HG03565 (cell line): ENCODE measurements around the gene USP54.

Source experiments
- ATAC-seq: cut with Tn5 transposase; IDR thresholded peaks from one replicate; pipeline ENCODE4 v1.9.1; 2021; ENCODE audit warnings: mild to moderate bottlenecking, moderate library complexity; ENCODE audit not compliant: unreplicated experiment

Gene USP54

DNA sequence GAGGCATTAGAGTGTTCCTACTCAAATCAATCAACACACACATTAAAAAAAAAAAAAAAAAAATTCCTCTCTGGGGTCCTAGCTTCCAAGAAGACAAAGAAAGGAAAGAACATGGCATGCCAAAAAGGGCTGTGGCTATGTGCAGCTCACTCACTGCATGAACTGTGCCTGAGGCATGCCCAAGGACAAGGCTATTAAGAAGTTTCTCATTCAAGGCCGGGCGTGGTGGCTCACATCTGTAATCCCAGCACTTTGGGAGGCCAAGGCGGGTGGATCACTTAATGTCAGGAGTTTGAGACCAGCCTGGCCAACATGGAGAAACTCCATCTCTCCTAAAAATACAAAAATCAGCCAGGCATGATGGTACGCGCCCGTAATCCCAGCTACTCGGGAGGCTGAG is 53.4 kb downstream of the USP54 start:
- ATAC-seq, result no peak

DNA sequence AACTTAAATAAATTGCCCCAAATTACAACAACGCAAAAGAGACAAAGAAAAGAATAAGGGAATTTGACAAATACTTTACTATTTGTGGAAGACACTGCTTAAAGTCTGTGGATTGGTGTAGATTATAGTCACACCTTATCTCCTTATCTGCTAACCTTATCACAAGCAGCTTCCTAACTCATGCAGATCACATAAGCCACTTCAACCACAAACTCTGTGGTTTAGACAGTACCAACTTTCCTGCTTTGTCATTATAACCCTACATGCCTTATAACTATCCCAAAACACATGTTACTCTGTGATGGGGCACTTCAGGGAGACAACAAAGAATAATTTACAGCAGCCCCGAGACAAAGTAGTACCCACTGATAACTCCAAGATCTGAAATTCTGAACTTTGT is 53.9 kb downstream of the USP54 start:
- no peak for ATAC-seq

DNA sequence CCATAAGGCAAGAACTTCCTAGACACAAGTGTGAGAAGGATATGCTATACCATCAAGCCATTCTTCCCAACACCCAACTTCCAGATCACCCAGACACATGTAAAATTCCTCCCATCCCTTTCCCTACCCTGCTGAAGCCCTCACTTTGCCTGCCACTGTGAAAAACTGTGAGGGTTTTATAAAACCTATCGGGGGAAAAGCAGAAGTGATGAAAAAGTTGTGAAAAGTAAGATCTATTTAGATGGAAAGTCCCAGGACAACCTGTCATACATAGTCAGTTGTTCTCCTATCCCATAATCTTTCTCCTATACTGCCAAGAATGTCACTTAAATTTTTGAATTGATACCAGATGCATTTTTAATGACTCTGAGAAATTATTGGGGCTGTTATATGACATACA is 56.3 kb downstream of the USP54 start:
- no peak for ATAC-seq

DNA sequence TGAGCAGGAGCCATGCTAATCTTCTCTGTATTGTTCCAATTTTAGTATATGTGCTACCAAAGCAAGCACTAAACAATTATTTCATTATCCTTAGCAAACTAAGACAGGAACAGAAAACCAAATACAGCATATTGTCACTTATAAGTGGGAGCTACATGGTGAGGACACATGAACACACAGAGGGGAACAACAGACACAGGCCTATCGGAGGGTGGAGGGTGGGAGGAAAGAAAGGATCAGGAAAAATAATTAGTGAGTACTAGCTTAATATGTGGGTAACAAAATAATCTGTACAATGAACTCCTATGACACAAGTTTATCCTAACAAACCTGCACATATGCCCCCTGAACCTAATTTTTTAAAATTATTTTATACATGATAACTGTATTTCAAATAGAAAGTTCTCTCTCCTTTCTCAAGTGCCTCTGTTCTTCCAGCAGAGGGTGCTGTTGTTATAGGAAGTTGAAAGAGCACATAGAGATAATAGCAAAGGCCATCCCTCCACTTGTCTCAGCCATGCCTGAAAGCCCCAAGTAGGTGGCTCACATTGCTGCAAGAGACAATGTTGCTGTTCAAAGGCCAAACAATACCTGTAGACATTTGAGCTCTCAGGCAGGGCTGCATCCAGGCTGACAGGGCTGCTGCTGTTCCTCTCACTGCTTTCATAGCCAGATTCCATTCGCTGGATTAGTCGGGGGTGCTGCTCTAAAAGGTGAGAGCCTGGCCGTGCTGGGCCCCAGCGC is 61.9 kb downstream of the USP54 start:
- no peak for ATAC-seq

DNA sequence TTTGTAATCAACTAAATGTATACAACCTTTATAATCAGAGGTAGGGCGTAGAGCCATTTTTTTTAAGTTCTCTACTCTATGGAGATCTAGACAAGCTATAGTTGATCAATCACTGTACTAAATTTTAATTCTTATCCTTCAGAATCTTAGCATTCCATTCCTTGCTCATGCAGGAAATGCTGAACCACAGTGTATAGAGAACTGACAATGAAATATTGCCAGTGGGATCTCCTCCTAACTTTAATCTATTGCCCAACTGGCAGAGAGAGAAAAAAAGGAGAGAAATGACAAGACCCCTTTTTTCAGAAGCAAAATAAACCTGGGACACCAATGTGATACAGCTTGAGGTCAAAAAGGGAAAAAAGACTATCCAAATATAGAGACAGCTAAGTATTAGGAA is 68.9 kb downstream of the USP54 start:
- ATAC-seq, result no peak

DNA sequence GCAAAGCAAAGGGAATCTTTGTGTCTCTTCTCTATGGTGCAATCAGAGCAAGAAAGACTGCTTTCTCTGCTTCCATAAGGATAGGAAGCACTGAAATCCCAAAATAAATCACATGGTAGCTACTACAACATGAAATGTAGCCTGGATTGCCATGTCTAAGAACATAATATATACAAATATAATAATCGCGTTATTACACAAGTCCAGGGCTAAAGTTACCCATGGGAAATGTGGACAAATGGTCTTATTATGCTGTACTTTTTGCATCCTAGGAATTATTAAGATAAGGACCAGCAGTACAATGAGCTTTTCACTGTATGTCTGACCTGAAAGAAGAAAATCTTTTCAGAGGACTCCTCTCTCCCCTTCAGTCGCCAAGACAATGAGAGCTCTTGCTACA is 71.8 kb downstream of the USP54 start:
- no peak for ATAC-seq

DNA sequence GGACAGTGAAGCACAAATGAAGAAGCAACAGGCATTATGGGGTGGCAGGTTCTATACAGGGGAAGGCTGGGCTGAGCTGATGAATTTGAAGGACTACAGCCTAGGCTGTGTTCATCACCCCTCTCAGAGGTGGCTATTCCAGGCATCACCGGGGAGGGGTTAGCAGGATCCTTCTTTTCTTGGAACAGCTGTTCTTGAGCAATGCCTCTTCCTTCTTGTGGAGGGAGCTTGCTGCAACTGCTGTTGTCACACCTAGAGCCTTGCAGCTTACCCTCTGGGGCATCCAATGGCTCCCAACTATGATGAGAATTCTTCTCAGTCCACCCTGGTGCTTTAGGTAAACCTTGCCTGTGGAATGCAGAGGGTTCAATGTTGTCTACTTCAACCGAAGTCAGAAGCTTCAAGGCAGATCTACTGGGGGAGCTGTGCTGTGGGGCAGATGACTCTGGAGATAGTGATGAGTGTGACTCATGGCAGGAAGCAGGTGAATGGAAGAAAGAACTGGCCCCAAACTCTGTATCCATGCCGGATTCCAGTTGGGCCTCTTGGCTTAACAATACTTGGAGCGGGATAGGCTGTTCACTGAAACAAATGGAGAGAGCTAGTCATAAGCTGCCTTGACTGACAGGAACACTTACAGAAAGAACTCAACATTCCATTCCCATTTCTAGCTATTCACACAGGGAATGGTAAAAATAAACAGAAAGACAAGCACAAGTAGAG is 73.8 kb downstream of the USP54 start:
- ATAC-seq, result no peak

DNA sequence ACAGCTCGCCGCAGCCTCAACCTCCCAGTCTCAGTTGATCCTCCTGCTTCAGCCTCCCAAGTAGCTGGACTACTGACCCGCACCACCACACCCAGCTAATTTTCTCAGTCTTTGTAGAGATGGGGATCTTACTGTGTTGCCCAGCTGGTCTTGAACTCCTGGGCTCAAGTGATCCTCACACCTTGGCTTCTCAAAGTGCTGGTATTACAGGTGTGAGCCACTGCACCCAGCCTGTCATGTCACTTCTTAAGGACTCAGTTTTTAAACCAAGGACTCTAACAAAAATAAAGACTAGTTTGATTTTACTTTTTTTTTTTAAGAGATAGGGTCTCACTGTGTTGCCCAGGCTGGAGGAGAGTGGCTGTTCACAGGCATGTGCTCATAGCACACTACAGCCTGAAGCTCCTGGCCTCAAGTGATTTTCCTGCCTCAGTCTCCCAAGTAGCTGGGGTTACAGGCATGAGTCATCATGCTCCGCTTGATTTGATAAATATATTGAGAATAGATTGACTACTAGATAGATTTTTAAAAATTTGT is 78.9 kb downstream of the USP54 start:
- no peak for ATAC-seq

DNA sequence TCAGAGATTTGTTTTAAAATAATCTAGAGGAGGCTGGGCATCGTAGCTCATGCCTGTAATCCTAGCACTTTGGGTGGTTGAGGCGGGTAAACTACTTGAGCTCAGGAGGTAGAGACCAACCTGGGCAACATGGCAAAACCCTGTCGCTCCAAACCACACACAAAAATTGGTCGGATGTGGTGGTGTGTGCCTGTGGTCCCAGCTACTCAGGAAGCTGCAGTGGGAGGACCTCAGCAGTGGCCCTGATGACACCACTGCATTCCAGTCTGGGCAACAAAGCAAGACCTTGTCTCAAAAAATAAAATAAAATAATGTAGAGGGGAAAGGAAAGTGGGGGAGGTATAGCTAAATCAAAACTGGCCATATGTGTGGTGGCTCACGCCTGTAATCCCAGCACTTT is 81.4 kb downstream of the USP54 start:
- ATAC-seq, result no peak

DNA sequence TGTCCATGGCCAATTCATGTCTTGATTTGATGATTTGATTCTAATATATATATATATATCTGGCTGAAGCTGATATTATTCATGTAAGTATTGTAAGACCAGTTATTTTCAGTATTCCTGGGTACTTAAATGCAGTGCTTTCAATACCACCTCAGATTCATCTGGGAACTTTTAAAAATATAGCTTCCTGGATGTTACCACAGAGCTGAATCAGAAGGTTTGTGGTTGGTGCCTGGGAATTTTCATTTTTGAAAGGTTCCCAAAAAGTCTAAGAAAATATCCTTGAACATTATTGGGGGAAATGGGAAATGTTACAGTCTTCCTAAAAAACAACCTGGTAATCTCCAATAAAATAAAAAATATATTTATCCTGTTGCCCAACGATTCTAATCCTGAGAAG is 84.7 kb downstream of the USP54 start:
- ATAC-seq, result no peak

DNA sequence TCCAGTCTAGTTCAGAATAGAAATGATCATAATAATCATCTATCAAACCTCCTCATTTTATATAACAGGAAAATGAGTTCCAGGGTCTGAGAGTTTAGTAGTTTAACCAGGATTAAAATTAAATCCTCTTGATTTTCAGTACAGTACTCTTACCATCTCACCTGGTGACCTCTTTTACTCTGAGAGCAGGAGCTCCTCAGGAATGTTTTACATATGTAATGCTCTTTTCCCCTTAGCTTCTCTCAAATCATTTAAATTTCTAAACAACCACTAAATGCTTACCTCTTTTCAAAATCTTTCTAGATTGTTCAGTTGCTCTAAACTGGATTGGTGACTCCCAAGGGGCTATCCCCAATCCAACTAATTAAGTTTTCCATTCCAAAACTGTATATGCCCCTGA is 85.1 kb downstream of the USP54 start:
- ATAC-seq, result no peak

DNA sequence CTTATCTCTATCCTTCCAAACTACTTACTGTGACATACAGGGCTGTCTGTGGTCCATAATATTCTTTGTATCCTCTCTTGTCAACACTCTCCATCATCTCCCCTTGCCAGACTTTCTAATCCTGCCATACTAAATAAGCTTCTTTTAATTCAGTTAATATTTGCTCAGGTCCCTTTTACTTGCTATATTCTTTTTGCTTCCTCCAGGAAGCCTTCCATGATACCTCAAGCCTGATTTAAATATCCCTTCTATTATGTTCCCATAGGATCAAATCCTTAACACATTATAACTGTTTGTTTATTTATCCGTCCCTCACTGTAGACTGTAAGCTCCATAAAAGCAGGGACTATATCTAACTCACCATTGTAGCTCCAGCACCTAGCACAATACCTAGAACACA is 88.1 kb downstream of the USP54 start:
- no peak for ATAC-seq

DNA sequence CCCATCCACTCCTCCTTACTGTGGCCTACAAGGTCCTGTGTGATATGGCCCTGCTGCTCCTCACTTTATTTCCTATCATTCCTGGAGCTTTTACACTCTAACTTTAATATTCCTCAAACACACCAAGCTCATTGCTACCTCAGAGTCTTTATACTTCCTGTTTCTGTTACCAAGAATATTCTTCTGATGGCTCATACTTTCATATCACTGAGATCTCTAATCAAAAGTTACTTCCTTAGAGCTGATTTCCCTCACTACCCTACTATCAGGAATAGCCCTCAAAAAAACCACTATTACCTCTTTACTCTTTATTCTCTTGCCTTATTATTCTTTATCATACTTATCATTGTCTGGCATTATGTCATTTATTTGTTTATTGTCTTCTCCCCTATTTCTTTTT is 89.5 kb downstream of the USP54 start:
- ATAC-seq, result no peak

DNA sequence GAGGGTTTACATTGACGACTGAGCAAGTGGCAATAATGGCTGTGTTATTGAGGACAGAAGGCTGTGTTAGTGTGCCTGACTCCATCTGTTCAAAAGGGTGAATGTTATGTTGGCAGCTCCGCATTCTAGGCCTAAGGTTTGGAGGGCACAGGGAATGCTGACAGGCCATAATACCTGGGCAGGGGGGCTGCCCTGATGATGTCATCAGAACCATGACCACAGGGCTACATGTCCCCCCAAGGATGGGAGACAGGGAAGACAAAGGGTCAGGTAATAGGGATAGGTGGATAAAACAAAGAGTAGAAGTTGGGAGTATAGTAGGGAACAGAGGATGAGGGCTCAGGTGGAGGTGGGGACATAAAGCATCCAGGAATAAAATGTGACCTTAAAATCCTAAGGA is 93.5 kb downstream of the USP54 start:
- no peak for ATAC-seq

DNA sequence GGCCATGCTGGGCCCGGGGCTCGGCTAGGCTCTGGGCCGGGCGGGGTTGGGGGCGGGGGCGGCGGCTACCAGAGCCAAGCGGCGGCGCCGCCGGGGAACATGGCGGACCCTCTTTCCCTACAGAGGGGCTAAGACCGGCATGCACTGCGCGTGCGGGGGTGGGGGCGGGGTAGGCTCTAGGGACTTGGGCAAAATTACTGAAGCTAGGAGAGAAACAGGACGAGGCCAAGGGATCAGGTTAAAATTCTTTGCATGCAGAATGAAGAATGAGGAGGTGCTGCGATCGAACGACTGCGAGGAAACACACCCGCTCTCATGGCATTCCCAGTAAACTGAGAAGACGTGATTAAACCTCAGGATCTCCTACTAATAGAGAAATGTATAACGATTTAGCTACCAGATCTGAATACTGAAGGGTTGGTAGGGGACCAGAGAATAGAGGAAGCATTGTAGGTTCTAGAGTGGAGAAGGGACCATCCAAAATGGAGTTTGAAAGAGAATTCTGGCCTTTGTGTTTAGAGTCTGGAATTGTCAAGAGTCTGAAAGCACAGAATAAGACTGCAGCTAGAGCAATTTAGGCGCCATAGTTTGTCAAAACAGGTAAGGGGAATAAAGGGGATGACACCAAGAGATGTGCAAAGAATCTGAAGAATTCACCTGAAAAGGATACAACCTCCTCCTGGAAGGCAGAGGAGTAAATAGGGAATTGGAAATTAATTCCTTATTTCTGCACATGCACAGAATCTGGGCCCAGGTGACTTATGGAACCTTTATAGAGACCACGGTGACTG is 95.1 kb downstream of the USP54 start, which contains the start of gene PPP3CB:
TSS of gene PPP3CB (minus strand) at position 141 of the 791 bp plus-strand sequence. CDS start at position 6, 135 bp downstream.
- peak; percentile 33 for ATAC-seq

DNA sequence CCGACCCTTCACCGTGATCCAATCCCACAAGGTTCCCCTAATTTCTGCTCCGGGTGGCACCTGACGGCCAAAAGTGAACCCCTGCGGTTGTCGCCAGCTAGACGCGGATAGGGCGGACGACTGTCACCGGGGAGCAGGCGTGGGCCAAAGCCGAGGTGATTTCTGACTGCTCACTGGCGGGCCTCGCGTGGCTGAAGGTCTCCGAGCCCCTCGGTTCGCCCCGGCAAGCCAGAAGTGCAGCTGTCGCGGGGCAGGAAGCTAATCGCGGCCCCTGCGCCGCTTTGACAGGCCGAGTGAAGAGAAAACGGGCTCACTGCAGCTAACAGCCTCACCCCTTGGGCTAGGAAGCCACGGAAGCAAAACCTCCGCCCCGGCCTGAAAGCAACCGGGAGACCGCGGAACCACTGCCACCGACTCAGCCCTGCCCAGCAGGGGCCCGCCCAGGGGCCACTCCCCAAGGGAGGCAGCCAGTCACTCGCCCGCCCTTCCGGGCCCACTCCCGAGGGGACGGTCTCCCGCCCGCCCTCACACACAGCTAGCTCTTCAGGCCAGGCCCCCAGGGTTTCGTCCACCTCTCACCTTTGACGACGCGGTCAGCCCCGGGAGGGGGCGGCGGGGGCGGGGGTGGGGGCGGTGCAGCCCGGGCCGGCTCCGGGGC is 95.8 kb downstream of the USP54 start:
- peak; percentile 93 for ATAC-seq

DNA sequence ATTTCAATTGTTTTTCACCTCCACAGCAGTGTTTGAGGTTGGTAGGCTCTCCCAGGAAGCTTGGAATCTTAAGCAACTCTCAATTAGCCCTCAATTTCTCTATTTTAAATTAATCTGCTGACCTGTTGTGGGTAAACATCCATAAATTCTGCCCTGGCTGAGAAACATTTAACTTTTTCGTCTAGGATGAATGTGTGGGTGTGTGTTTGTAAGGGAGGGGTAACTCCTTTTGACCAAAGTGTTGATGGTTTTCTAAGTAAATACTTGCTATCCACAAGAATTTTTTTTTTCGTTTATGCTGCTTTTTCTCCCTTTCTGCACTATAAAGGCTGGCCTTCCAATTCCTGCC is 96.3 kb downstream of the USP54 start:
- ATAC-seq, result no peak

DNA sequence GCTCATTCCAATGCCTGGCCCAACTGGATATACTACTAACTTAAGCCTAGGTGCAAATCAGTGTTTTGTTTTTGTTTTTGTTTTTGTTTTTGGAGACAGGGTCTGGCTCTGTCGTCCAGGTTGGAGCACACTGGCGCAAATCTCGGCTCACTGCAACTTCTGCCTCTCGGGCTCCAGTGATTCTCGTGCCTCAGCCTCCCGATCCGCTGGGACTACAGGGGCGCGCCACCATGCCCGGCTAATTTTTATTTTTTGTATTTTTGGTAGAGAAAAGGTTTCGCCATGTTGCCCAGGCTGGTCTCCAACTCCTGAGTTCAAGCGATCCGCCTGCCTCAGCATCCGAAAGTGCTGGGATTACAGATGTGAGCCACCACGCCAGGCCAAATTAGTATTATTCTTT is 96.9 kb downstream of the USP54 start:
- ATAC-seq, result no peak

DNA sequence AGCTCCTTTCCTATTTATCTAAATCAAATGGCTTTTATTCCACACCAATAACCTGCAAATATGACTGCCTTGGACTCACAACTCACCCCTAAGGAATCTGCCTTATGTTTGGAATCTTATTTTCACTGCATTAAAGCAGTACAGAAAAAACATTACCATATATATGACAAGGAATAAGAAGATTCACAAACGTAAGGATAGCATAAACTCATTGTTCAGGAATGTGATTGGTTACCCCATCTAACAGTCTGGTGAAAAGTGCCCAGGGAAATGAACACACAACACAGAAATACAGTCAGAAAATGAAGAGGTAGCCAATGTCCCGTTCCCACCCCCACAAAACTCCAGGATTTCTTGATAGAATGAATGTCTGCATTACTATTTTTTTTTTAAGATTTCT is 97.4 kb downstream of the USP54 start:
- ATAC-seq, result no peak

DNA sequence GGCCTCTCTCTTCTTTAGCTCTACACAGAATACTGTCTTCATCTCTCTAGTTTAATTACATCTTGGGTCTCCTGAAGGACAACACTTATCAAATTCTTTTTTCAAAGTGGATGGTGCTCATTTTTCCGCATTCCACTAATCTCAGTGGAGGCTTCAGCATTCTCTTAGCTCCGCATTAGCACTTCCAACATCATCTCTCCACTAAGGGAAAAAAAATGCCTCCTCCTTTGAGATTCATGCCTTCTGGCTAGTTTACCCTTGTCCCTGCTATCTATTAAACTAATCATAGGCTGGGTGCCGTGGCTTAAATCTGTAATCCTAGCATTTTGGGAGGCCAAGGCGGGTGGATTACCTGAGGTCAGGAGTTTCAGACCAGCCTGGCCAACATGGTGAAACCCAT is 104.5 kb downstream of the USP54 start:
- no peak for ATAC-seq

DNA sequence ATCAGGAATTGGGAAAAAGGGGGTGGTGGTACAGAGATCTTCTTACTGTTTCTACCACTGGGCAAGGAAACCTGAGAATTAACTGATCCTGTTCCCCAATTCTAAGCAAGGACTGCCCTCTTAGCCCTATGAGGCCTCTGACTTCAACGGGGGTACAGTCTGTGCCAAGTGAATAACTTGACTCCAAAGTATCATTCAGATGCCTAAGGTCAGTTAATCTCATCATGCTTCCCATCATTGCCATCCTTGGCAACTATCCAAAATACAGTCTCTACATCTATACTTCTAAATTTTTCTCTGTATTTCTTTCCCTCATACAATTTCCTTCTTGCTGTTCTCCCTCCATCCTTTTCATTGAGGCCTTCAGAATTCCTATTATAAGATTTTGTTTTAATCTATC is 105.8 kb downstream of the USP54 start:
- no peak for ATAC-seq
